Measurements from ENCODE around the gene GLI1.
A peak's percentile ranks its signal among the peaks of the same experiment; 100 is the strongest.

GLI1 gene

GRCh38 chr12:57461276-57461916, 1.8 kb downstream of the GLI1 start:
- peak; percentile 89 for DNase-seq (ENCODE audit: low spot score)
- no peak for TF ChIP-seq CTCF (IDR thresholded peaks at IDR 0.05)
- Histone ChIP-seq H3K27ac (peak overlapping the region; percentile 41 to 92), H3K4me3 (peak overlapping the region; percentile 93)

- H3K4me3 ChIP-seq = peak overlapping the region; percentile 93
- no peak for TF ChIP-seq CTCF (IDR thresholded peaks at IDR 0.05)
- no peak for DNase-seq (ENCODE audit: low spot score)
- H3K27ac ChIP-seq = peak overlapping the region; percentile 41 to 92
These were observed 2.3 kb downstream of the GLI1 start for GRCh38 chr12:57461917-57462250.

- TF ChIP-seq CTCF (IDR thresholded peaks at IDR 0.05) = peak; percentile 90
- peak overlapping the region; percentile 41 to 92 for H3K27ac ChIP-seq
- peak; percentile 91 for DNase-seq (ENCODE audit: low spot score)
- H3K4me3 ChIP-seq = peak overlapping the region; percentile 93
These were observed 2.8 kb downstream of the GLI1 start for GRCh38 chr12:57462251-57462911.

GRCh38 chr12:57462912-57463253, 3.3 kb downstream of the GLI1 start:
- peak overlapping the region in 1 of 2 donors; percentile 92 for H3K27ac ChIP-seq

GRCh38 chr12:57464569-57464968, 5.0 kb downstream of the GLI1 start:
- no peak overlapping the region for H3K4me3 ChIP-seq
- no peak for TF ChIP-seq CTCF (IDR thresholded peaks at IDR 0.05)
- no peak for DNase-seq (ENCODE audit: low spot score)
- no peak overlapping the region for H3K27ac ChIP-seq

More at GRCh38 chr12:57462912-57463253, 3.3 kb downstream of the GLI1 start:
- no peak for DNase-seq (ENCODE audit: low spot score)
- TF ChIP-seq CTCF (IDR thresholded peaks at IDR 0.05) = no peak
- peak overlapping the region; percentile 93 for H3K4me3 ChIP-seq

- no peak overlapping the region for H3K27ac ChIP-seq
- DNase-seq (ENCODE audit: low spot score) = no peak
- H3K4me3 ChIP-seq = no peak overlapping the region
- no peak for TF ChIP-seq CTCF (IDR thresholded peaks at IDR 0.05)
These were observed 5.6 kb downstream of the GLI1 start for GRCh38 chr12:57465030-57465746.

All from coronary artery (tissue), 2 donors.